Measurements from ENCODE around the gene NLGN1. TPM values are rescaled to one million over a fixed set of nuclear protein-coding genes. Genes with fewer than 3 reads are reported as not detected.

NLGN1 gene
- total and polyA plus RNA-seq, 4 experiments from 2014 or later, result not detected

DNA sequence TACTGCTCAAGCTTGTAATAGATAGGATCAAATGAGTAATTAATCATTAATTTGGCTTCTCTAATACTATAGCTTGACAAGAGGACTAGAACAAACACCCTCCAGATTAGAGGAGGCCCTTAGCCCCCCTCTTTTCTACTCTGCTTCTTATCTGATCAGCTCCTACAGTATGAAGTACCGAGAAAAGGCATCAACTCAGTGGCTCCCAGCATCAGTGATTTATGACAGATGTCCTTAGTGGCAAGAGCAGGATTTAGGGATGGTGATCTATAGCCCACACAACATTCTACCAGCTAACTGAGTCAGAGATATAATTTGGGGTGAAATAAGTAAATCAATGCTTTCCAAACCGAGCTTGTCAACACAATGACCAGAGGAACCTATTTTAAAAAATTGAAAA is 541.1 kb downstream of the NLGN1 start:
- ChIA-PET POLR2A (ENCODE audit: partially characterized antibody) (no interaction called here), CTCF (ENCODE audit: partially characterized antibody) (no interaction called here)
- Mint-ChIP-seq H3K27me3 (no peaks in the 10 kb centered on the region), H3K36me3 (no peaks in the 10 kb centered on the region), H3K4me1 (no peaks in the 10 kb centered on the region), H3K27ac (no peak overlapping the region), H3K9me3 (peaks cover 0 to 2% (median 0%) of the 10 kb centered on the region in 8 donors), H3K4me3 (no peak overlapping the region)
- H3K4me3 ChIP-seq (ENCODE audit: low read length in 2 of 2), result no peak overlapping the region
- H3K27me3 ChIP-seq (ENCODE audit: insufficient read depth, low read length), result no peaks in the 10 kb centered on the region
- no peaks in the 10 kb centered on the region for H3K9me3 ChIP-seq (ENCODE audit: control insufficient read depth in 1 of 2, low read length in 2 of 2)
- H3K4me1 ChIP-seq (ENCODE audit: insufficient read depth, low read length), result no peaks in the 10 kb centered on the region
- no peaks in the 10 kb centered on the region for H3K36me3 ChIP-seq (ENCODE audit: insufficient read depth, low read length)
- no peak overlapping the region for H3K27ac ChIP-seq (ENCODE audit: low read depth, low read length)
- no peak for DNase-seq
- intact Hi-C loops (cut with micrococcal nuclease), result no loop called here

DNA sequence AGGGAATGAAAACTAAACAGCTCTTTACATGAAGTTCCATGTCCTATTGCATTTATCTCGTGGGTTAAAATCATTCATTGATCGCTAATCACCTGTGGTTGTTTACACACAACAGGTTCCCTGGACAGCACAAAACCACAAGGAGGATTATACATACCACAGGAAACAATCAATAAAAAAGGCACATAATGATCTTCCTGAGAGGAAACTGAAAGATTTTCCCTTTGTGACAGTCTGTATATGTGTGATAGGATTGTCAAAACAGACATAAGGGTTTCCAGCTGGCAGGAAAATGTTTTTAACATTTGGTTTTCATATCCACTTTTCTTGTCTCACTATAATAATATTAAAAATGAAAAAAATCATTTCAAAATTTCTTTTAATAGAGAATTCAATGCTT is 541.8 kb downstream of the NLGN1 start:
- H3K4me1 Mint-ChIP-seq, result no peaks in the 10 kb centered on the region
- no peak overlapping the region for H3K4me3 ChIP-seq (ENCODE audit: low read length in 2 of 2)
- POLR2A ChIA-PET (ENCODE audit: partially characterized antibody), result no interaction called here
- no peaks in the 10 kb centered on the region for H3K36me3 ChIP-seq (ENCODE audit: insufficient read depth, low read length)
- no peaks in the 10 kb centered on the region for H3K9me3 ChIP-seq (ENCODE audit: control insufficient read depth in 1 of 2, low read length in 2 of 2)
- intact Hi-C loops (cut with micrococcal nuclease), result no loop called here
- no peaks in the 10 kb centered on the region for H3K27me3 ChIP-seq (ENCODE audit: insufficient read depth, low read length)
- CTCF ChIA-PET (ENCODE audit: partially characterized antibody), result no interaction called here
- no peaks in the 10 kb centered on the region for H3K36me3 Mint-ChIP-seq
- no peak for DNase-seq
- H3K4me3 Mint-ChIP-seq, result no peak overlapping the region
- H3K27me3 Mint-ChIP-seq, result no peaks in the 10 kb centered on the region
- H3K9me3 Mint-ChIP-seq, result peaks cover 0 to 2% (median 0%) of the 10 kb centered on the region in 8 donors
- H3K4me1 ChIP-seq (ENCODE audit: insufficient read depth, low read length), result no peaks in the 10 kb centered on the region
- H3K27ac Mint-ChIP-seq, result no peak overlapping the region
- no peak overlapping the region for H3K27ac ChIP-seq (ENCODE audit: low read depth, low read length)

DNA sequence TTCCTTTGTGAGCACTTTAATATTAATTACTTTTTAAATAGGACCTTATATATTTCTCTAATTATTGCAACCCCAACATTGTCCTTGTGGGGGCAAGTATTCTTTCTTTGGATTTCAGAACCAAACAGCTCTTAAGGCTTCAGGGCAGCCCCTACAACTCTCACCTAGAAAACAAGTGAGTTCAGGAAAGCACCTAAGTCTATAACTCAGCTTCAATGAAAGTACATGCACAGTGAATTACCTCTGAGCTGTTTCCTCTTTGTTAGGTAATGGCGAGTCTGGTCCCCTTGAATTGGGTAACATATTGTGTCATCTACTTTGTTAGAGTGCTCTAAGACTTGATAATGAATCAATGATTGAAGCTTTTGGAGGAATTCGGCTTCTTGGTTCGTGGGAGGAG is 545.7 kb downstream of the NLGN1 start:
- Histone ChIP-seq H3K36me3 (ENCODE audit: insufficient read depth, low read length) (no peaks in the 10 kb centered on the region), H3K27me3 (ENCODE audit: insufficient read depth, low read length) (no peaks in the 10 kb centered on the region), H3K9me3 (ENCODE audit: control insufficient read depth in 1 of 2, low read length in 2 of 2) (no peaks in the 10 kb centered on the region), H3K4me1 (ENCODE audit: insufficient read depth, low read length) (no peaks in the 10 kb centered on the region), H3K4me3 (ENCODE audit: low read length in 2 of 2) (no peak overlapping the region), H3K27ac (ENCODE audit: low read depth, low read length) (no peak overlapping the region)
- no peak for DNase-seq
- Mint-ChIP-seq H3K4me3 (no peak overlapping the region), H3K27ac (no peak overlapping the region), H3K27me3 (no peaks in the 10 kb centered on the region), H3K9me3 (peaks cover 0 to 3% (median under 1%) of the 10 kb centered on the region in 8 donors), H3K4me1 (no peaks in the 10 kb centered on the region), H3K36me3 (no peaks in the 10 kb centered on the region)
- intact Hi-C loops (cut with micrococcal nuclease), result no loop called here
- CTCF ChIA-PET (ENCODE audit: partially characterized antibody), result no interaction called here
- POLR2A ChIA-PET (ENCODE audit: partially characterized antibody), result no interaction called here

DNA sequence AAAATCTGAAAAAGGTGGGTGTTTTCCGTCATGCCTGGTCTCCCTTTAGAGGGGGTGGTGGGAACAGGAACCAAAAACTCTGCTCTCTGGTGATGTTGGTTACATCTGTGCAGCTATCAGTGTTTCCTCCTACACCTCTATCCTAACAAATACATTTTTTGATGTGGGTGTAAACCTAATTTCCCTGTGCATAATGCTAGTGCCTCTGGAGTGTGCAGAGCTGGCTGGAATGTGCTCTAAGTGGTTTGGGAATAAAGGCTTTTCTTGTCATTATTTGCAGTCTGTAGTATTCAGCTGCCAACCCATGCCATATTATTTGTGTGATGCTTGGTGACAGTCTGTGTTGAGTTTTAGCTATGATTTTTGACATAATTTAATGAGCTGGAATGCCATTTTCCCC is 547.6 kb downstream of the NLGN1 start:
- CTCF ChIA-PET (ENCODE audit: partially characterized antibody), result no interaction called here
- Mint-ChIP-seq H3K27me3 (no peaks in the 10 kb centered on the region), H3K36me3 (no peaks in the 10 kb centered on the region)

DNA sequence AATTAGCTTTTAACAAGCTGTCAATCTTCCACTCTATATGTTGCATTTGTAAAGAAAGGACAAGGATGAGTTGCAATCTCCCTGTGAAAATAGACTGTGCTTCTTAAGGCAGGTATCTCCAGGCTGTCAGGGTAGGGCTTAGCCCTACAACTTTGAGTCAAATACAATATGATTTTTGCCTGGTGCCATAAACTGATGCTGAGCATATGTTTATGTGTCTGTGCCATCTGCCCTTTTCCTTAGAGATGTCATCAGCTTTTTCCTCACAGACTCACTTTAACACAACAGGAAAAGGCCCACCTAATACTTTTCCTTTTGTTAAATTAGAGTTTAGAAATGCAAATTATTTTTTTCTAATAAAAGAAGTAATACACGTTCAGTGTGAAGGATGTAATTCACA is 548.3 kb downstream of the NLGN1 start:
- Histone ChIP-seq H3K4me1 (ENCODE audit: insufficient read depth, low read length) (no peaks in the 10 kb centered on the region), H3K36me3 (ENCODE audit: insufficient read depth, low read length) (no peaks in the 10 kb centered on the region), H3K9me3 (ENCODE audit: control insufficient read depth in 1 of 2, low read length in 2 of 2) (no peaks in the 10 kb centered on the region), H3K27ac (ENCODE audit: low read depth, low read length) (no peak overlapping the region), H3K4me3 (ENCODE audit: low read length in 2 of 2) (no peak overlapping the region), H3K27me3 (ENCODE audit: insufficient read depth, low read length) (no peaks in the 10 kb centered on the region)
- Mint-ChIP-seq H3K9me3 (peaks cover 0 to 3% (median under 1%) of the 10 kb centered on the region in 8 donors), H3K27ac (no peak overlapping the region), H3K4me3 (no peak overlapping the region), H3K4me1 (no peaks in the 10 kb centered on the region), H3K36me3 (no peaks in the 10 kb centered on the region), H3K27me3 (no peaks in the 10 kb centered on the region)
- ChIA-PET POLR2A (ENCODE audit: partially characterized antibody) (no interaction called here), CTCF (ENCODE audit: partially characterized antibody) (no interaction called here)
- intact Hi-C loops (cut with micrococcal nuclease), result no loop called here
- no peak for DNase-seq

More for the DNA sequence above, 547.6 kb downstream of the NLGN1 start:
- Mint-ChIP-seq H3K27ac (no peak overlapping the region), H3K4me1 (no peaks in the 10 kb centered on the region), H3K4me3 (no peak overlapping the region), H3K9me3 (peaks cover 0 to 3% (median under 1%) of the 10 kb centered on the region in 8 donors)
- no peaks in the 10 kb centered on the region for H3K36me3 ChIP-seq (ENCODE audit: insufficient read depth, low read length)
- no peak for DNase-seq
- intact Hi-C loops (cut with micrococcal nuclease), result no loop called here
- POLR2A ChIA-PET (ENCODE audit: partially characterized antibody), result no interaction called here
- H3K27ac ChIP-seq (ENCODE audit: low read depth, low read length), result no peak overlapping the region
- no peaks in the 10 kb centered on the region for H3K9me3 ChIP-seq (ENCODE audit: control insufficient read depth in 1 of 2, low read length in 2 of 2)
- no peaks in the 10 kb centered on the region for H3K27me3 ChIP-seq (ENCODE audit: insufficient read depth, low read length)
- no peak overlapping the region for H3K4me3 ChIP-seq (ENCODE audit: low read length in 2 of 2)
- no peaks in the 10 kb centered on the region for H3K4me1 ChIP-seq (ENCODE audit: insufficient read depth, low read length)

DNA sequence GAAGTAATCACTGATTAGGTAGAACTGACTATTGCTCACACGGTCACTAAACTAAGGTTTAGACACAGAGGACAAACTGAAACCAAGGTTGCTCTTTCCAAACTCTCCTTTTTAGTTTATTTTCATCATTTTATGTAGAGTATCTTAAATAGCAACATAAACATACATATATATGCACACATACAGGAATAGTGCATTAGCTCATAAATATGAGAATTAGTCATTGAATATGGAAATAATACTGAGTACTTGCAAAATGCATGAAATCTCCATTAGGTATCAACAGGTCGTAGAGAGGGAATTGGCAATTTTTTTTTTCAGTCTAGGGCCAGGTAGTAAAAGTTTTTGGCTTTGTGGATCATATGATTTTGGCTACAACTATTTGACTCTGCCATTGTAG is 557.1 kb downstream of the NLGN1 start:
- H3K4me1 ChIP-seq (ENCODE audit: insufficient read depth, low read length), result no peaks in the 10 kb centered on the region
- no peak overlapping the region for H3K4me3 Mint-ChIP-seq
- H3K4me1 Mint-ChIP-seq, result no peaks in the 10 kb centered on the region
- no peaks in the 10 kb centered on the region for H3K27me3 Mint-ChIP-seq
- ChIA-PET POLR2A (ENCODE audit: partially characterized antibody) (no interaction called here), CTCF (ENCODE audit: partially characterized antibody) (no interaction called here)
- H3K36me3 Mint-ChIP-seq, result no peaks in the 10 kb centered on the region
- H3K4me3 ChIP-seq (ENCODE audit: low read length in 2 of 2), result no peak overlapping the region
- H3K36me3 ChIP-seq (ENCODE audit: insufficient read depth, low read length), result no peaks in the 10 kb centered on the region
- no peaks in the 10 kb centered on the region for H3K9me3 ChIP-seq (ENCODE audit: control insufficient read depth in 1 of 2, low read length in 2 of 2)
- no peak overlapping the region for H3K27ac ChIP-seq (ENCODE audit: low read depth, low read length)
- DNase-seq, result no peak
- intact Hi-C loops (cut with micrococcal nuclease), result no loop called here
- H3K27ac Mint-ChIP-seq, result no peak overlapping the region
- no peaks in the 10 kb centered on the region for H3K27me3 ChIP-seq (ENCODE audit: insufficient read depth, low read length)
- H3K9me3 Mint-ChIP-seq, result peaks cover 0 to 4% (median 0%) of the 10 kb centered on the region in 8 donors

DNA sequence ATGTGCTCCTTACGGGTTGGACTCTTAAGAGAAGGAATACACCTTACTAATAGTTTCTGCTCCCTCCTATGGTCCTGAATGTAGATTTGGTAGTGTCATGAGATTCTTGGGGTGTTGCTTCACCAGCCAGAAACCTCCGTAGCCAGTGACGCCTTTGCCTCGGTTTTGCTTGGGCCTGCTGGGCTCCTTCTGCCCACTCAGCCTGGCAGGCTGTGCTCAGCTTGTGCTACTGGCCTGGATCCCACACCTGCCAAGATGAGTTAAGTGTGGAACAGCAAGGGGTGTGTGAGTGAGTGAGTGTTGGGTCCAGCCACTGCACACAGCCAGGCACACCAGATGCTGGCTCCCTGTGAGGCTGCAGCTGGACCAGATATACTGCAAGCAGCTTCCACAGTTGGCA is 560.1 kb downstream of the NLGN1 start:
- Mint-ChIP-seq H3K9me3 (peaks cover 0 to 1% (median 0%) of the 10 kb centered on the region in 8 donors), H3K27ac (no peak overlapping the region), H3K36me3 (no peaks in the 10 kb centered on the region), H3K4me1 (no peaks in the 10 kb centered on the region), H3K4me3 (no peak overlapping the region), H3K27me3 (no peaks in the 10 kb centered on the region)
- Histone ChIP-seq H3K9me3 (ENCODE audit: control insufficient read depth in 1 of 2, low read length in 2 of 2) (no peaks in the 10 kb centered on the region), H3K4me1 (ENCODE audit: insufficient read depth, low read length) (no peaks in the 10 kb centered on the region), H3K36me3 (ENCODE audit: insufficient read depth, low read length) (no peaks in the 10 kb centered on the region), H3K4me3 (ENCODE audit: low read length in 2 of 2) (no peak overlapping the region), H3K27ac (ENCODE audit: low read depth, low read length) (no peak overlapping the region), H3K27me3 (ENCODE audit: insufficient read depth, low read length) (no peaks in the 10 kb centered on the region)
- intact Hi-C loops (cut with micrococcal nuclease), result no loop called here
- no peak for DNase-seq
- POLR2A ChIA-PET (ENCODE audit: partially characterized antibody), result no interaction called here
- CTCF ChIA-PET (ENCODE audit: partially characterized antibody), result no interaction called here

DNA sequence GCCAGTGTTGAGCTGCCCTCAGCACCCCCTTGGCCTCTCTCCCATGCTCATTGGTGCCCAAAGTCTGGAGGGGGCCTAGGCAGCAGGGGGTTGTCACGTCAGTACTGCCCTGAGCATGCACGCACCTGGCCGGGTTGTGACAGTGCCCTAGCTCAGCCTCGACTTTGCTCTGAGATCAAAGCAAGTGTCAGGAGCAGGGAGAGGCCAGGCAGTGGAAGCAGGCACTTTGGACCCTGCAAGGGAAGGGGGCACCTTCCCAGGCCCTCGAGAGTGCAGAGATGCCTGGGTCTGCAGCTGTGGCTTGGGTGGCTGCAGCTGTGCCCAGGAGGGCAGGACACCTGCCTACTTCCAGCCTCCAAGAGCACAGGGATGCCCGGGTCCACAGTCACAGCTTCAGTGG is 561.3 kb downstream of the NLGN1 start:
- no peaks in the 10 kb centered on the region for H3K4me1 Mint-ChIP-seq
- Histone ChIP-seq H3K27me3 (ENCODE audit: insufficient read depth, low read length) (no peaks in the 10 kb centered on the region), H3K9me3 (ENCODE audit: control insufficient read depth in 1 of 2, low read length in 2 of 2) (no peaks in the 10 kb centered on the region), H3K27ac (ENCODE audit: low read depth, low read length) (no peak overlapping the region), H3K4me3 (ENCODE audit: low read length in 2 of 2) (no peak overlapping the region), H3K4me1 (ENCODE audit: insufficient read depth, low read length) (no peaks in the 10 kb centered on the region), H3K36me3 (ENCODE audit: insufficient read depth, low read length) (no peaks in the 10 kb centered on the region)
- no peak overlapping the region for H3K27ac Mint-ChIP-seq
- no peaks in the 10 kb centered on the region for H3K27me3 Mint-ChIP-seq
- H3K36me3 Mint-ChIP-seq, result no peaks in the 10 kb centered on the region
- ChIA-PET CTCF (ENCODE audit: partially characterized antibody) (no interaction called here), POLR2A (ENCODE audit: partially characterized antibody) (no interaction called here)
- intact Hi-C loops (cut with micrococcal nuclease), result no loop called here
- H3K9me3 Mint-ChIP-seq, result no peaks in the 10 kb centered on the region
- peak in 1 of 5 donors; percentile 28 for DNase-seq
- H3K4me3 Mint-ChIP-seq, result no peak overlapping the region
